T-helper 1 cell (primary cell): Measurements from ENCODE around the gene GPN3.
"Not testable (repeated sequence)": the region's sequence is repeated elsewhere in the genome, so short reads cannot be mapped to it uniquely, and the experiment has no call there.

Experiments
- DNase-seq, 5 donors: peaks; one replicate each; pipeline ENCODE4 v3.0.0-alpha.2; 2012 to 2020

The GPN3 gene

GRCh38 chr12:110436231-110436630 lies 31.8 kb downstream of the GPN3 start:
- DNase-seq: no peak

- DNase-seq: no peak
These were observed 36.0 kb downstream of the GPN3 start for GRCh38 chr12:110431957-110432587.

- not testable (repeated sequence) for DNase-seq
These were observed 38.4 kb downstream of the GPN3 start for GRCh38 chr12:110429676-110430075.

- no peak for DNase-seq
These were observed 41.7 kb downstream of the GPN3 start for GRCh38 chr12:110426406-110426805.

GRCh38 chr12:110424237-110424636 lies 43.8 kb downstream of the GPN3 start:
- DNase-seq: no peak

GRCh38 chr12:110421701-110422100 lies 46.4 kb downstream of the GPN3 start:
- DNase-seq: no peak

GRCh38 chr12:110421159-110421661 lies 46.8 kb downstream of the GPN3 start:
- DNase-seq: no peak

GRCh38 chr12:110420644-110421043 lies 47.4 kb downstream of the GPN3 start:
- not testable (repeated sequence) for DNase-seq

GRCh38 chr12:110417113-110417512 lies 50.9 kb downstream of the GPN3 start:
- not testable (repeated sequence) for DNase-seq

GRCh38 chr12:110410086-110410485 lies 58.0 kb downstream of the GPN3 start:
- DNase-seq: not testable (repeated sequence)

GRCh38 chr12:110405126-110405662 lies 62.9 kb downstream of the GPN3 start:
- DNase-seq: not testable (repeated sequence)

- DNase-seq: peak; percentile 58 to 81 (median 73)
These were observed 63.9 kb downstream of the GPN3 start for GRCh38 chr12:110403976-110404682.

GRCh38 chr12:110403146-110403975 lies 64.7 kb downstream of the GPN3 start, which contains the start of gene ANAPC7:
Gene ANAPC7, minus strand, starts transcription at chr12:110403708. Its CDS starts 81 bp downstream, at chr12:110403627.
- DNase-seq: peak; percentile 76 to 86 (median 84)
